T-helper 22 cell (primary cell): ENCODE results near the gene TWIST2.

Experiments used
- DNase-seq: peaks from one replicate; pipeline ENCODE4 v3.0.0-alpha.2; 2020; ENCODE audit warnings: low read depth

TWIST2 gene

GRCh38 chr2:238905224-238905623 is 57.3 kb downstream of the TWIST2 start:
- DNase-seq: no peak

- DNase-seq: no peak
Observed at GRCh38 chr2:238905644-238906043, 57.8 kb downstream of the TWIST2 start.

GRCh38 chr2:238906254-238906935 is 58.5 kb downstream of the TWIST2 start:
- no peak for DNase-seq

- DNase-seq: no peak
Observed at GRCh38 chr2:238906936-238907716, 59.2 kb downstream of the TWIST2 start.

GRCh38 chr2:238907717-238908173 is 59.9 kb downstream of the TWIST2 start:
- DNase-seq: no peak

GRCh38 chr2:238908960-238909951 is 61.4 kb downstream of the TWIST2 start:
- no peak for DNase-seq

- DNase-seq: no peak
Observed at GRCh38 chr2:238910751-238911351, 63.0 kb downstream of the TWIST2 start.

GRCh38 chr2:238911376-238912227 is 63.7 kb downstream of the TWIST2 start:
- no peak for DNase-seq

- no peak for DNase-seq
Observed at GRCh38 chr2:238912228-238912915, 64.5 kb downstream of the TWIST2 start.

GRCh38 chr2:238912916-238913875 is 65.3 kb downstream of the TWIST2 start:
- DNase-seq: no peak

GRCh38 chr2:238913931-238914647 is 66.2 kb downstream of the TWIST2 start:
- no peak for DNase-seq

GRCh38 chr2:238914648-238915015 is 66.7 kb downstream of the TWIST2 start:
- no peak for DNase-seq

- no peak for DNase-seq
Observed at GRCh38 chr2:238915196-238915595, 67.3 kb downstream of the TWIST2 start.

- DNase-seq: no peak
Observed at GRCh38 chr2:238915596-238915995, 67.7 kb downstream of the TWIST2 start.

- DNase-seq: no peak
Observed at GRCh38 chr2:238916176-238916874, 68.4 kb downstream of the TWIST2 start.

GRCh38 chr2:238916875-238917590 is 69.1 kb downstream of the TWIST2 start:
- no peak for DNase-seq

- no peak for DNase-seq
Observed at GRCh38 chr2:238919307-238919706, 71.4 kb downstream of the TWIST2 start.
